HG02884 (cell line): ENCODE data around the gene BBX.
"Not testable (repeated sequence)": the region's sequence is repeated elsewhere in the genome, so short reads cannot be mapped to it uniquely, and the experiment has no call there.

Experiments
- ATAC-seq: cut with Tn5 transposase; IDR thresholded peaks from one replicate; pipeline ENCODE4 v1.9.1; 2021; ENCODE audit warnings: mild to moderate bottlenecking, moderate library complexity; ENCODE audit not compliant: unreplicated experiment

Gene BBX

GRCh38 chr3:107540857-107541256 is 18.1 kb downstream of the BBX start:
- no peak for ATAC-seq

DNA sequence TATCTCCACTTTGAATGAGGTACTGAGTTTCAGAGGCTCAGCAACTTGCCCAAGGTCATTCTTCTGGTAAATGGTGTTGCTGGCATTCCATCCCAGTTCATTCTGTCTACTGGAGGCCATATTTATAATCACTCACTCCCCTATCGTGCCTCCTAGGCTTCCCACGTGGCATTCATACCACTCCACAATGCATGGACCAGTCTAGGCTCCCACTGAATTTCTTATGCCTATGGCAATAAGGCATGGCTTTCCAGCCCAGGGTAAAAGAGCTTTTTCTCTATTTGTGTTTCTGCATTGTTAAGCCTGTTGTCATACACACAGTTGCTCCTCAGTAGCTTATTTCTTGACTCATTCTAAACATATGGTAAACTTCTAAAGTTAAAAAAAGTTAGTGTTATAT is 19.9 kb downstream of the BBX start:
- no peak for ATAC-seq

- ATAC-seq = no peak
Measured at GRCh38 chr3:107543666-107544065, 20.9 kb downstream of the BBX start.

GRCh38 chr3:107545680-107546120 is 22.9 kb downstream of the BBX start:
- no peak for ATAC-seq

- no peak for ATAC-seq
Measured at GRCh38 chr3:107548601-107549000, 25.8 kb downstream of the BBX start.

DNA sequence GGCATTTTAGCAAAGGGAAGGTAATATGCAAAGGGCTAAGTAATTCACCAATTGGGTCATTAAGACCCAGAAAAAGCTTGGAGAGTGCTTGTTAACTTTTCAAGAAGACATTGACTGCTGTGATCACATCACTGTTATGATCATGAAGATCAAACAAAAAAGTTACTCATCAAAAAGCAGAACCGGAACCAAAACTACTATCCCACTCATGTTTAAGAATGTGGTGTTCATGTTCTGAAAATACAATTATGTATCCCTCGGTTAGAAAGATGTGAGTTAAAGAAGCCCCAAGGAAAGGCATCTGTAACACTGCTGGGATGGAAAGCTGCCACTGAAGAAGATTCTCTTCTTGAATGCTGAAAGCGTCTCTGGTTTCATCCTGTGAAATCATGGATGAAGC is 32.6 kb downstream of the BBX start:
- peak; percentile 58 for ATAC-seq

DNA sequence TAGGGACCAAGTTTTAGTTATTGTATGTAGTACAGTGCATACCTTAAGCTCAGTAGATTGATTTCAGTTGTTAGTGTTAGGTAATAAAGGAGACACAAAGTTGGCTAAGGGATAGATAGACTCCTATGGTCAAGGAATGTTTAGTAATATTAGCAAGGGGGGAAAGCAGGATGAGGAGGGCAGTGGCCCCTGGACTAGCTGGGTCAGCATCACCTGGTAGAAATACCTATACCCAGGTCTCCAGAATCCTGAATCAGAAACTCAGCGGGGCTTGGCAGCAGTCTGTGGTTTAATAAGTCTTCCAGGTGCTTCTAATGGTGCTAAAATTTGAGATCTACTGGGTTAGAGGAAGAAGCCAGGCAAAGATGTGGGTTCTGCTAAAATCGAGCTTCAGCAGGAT is 35.0 kb downstream of the BBX start:
- ATAC-seq = no peak

GRCh38 chr3:107560166-107560565 is 37.4 kb downstream of the BBX start:
- ATAC-seq = no peak

DNA sequence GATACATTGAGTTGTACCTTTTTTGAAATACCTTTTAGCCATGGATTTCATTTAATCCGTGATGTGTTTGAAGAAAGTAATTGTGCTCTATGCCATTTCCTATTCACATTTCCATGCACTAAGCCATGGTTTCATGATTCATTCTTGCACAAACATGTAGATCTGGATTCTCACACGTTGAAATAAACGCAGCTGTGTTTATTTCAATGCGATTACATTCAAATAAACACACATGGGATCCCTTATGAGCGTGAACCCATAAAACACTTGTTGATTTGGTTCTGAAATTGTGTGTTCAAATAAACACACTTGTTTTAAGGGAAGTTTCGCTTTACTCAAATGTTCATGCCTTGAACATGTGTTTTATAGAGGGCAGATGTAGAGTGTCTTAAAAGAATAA is 39.2 kb downstream of the BBX start:
- ATAC-seq = no peak

DNA sequence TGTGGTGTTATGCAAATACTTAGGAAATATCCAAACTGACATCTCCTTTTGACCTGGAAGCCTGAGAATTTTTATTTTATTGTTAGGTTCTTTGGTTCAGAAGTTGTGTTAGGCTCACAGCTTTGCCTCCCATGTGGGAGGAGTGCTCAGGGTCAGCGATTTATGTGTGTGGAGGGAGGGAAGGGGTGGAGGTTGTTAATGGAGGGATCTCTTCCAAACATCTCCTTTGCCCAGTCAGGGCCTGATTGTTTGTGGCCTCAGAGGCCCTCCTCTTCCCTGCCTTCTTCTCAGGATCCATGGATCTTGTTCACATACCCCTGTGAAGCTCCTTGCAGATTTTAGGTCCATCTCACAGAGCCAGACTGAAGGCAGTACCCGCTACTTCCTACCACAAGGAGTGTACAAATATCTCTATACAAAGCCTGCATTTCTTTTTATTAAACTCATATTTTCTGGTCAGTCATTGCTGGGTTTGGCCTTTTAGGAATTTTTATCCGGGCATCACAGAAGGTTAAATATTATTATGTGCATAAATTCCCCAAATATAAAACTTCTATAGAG is 40.3 kb downstream of the BBX start:
- ATAC-seq = no peak

GRCh38 chr3:107565244-107565643 is 42.5 kb downstream of the BBX start:
- not testable (repeated sequence) for ATAC-seq

DNA sequence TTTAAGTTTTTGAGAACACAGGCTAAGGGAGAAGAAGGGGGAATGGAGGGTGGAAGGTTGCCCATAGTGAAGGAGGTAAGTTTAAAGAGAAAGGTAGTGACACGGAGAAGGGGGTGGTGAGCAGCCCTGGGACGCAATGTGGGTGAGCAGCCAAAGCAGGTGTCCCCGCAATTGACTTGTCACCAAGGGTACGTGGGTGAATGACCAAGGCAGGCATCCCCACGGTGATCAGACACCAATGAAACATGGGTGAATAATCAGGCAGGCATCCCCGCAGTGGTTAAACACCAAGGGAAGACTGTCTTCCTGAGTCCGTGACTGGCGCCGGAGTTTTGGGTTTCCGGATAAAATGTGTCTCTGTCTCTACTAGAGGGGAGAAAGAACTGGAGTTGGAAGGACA is 48.3 kb downstream of the BBX start:
- not testable (repeated sequence) for ATAC-seq

DNA sequence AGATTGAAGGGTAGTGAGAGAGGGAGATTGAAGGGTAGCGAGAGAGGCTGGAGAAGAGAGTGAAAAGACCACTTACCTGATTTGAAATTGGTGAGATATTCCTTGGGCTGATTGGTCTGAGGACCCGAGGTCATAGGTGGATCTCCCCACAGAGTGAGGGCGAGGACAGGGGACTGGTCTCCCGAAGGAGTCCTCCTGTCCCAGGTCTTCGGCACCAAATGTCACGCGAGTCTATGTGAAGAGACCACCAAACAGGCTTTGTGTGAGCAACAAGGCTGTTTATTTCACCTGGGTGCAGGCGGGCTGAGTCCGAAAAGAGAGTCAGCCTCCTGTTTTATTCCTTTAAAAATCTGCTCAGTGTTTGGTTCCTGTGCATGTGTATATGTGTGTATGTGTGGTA is 48.7 kb downstream of the BBX start:
- ATAC-seq = not testable (repeated sequence)

DNA sequence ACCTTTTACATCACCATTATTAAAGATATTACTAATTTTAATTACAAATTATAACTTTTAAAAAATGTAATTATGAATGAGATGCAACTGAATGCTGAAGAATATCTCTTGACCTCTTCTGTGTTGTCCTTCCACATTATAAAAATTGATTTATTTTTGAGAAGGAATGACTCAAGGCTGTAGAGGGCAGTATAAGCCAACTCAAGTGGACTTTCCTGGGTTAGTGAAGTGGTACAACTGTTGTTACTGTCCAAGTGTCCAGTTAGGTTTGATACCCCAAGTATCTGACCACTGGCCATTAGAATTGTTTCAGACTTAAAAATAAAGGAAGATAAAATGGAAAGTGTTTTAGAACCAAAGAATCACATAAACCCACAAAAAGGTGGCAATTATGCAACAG is 51.9 kb downstream of the BBX start:
- peak; percentile 77 for ATAC-seq

- ATAC-seq = no peak
Measured at GRCh38 chr3:107578091-107578490, 55.3 kb downstream of the BBX start.

- no peak for ATAC-seq
Measured at GRCh38 chr3:107578523-107578922, 55.8 kb downstream of the BBX start.

GRCh38 chr3:107579371-107579770 is 56.6 kb downstream of the BBX start:
- no peak for ATAC-seq

DNA sequence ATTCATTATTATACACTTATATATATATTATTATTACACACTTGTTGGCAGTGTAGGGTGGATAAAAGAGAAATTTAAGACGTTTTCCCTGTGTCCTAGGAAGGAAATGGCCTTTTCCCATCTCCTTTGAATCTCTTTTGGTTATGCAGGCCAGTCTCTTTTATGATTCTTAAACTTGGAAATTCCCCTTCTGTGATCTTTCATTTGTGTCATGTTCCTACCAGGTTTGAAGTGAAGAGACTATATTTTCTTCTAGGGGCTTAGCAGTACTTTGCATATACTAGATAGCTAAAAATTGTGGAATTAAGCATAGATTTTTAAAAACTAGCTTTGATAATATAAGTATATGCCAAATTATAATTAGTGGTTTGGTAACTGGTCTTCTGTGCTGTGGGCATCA is 58.5 kb downstream of the BBX start:
- ATAC-seq = no peak

DNA sequence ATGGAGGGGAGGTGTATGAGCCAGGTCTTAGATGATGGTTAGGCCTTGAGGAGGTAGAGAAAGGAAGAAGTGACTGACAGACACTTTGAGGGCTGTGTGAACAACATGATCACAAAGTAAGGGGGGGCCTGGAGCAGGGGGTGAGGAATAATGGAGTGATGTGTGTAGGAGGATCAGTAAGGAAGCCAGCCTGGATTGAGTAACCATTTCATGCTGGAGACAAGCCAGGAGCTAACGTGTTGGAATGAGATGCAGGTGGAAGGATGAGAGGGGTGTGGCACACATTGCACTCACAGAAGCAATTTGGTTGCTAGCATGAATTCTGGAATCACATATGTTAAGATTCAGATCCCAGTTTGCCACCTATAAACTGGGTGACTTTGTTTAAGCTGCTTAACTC is 65.5 kb downstream of the BBX start:
- no peak for ATAC-seq

GRCh38 chr3:107589454-107589853 is 66.7 kb downstream of the BBX start:
- no peak for ATAC-seq

- no peak for ATAC-seq
Measured at GRCh38 chr3:107590786-107591185, 68.0 kb downstream of the BBX start.

- ATAC-seq = no peak
Measured at GRCh38 chr3:107592073-107592472, 69.3 kb downstream of the BBX start.

DNA sequence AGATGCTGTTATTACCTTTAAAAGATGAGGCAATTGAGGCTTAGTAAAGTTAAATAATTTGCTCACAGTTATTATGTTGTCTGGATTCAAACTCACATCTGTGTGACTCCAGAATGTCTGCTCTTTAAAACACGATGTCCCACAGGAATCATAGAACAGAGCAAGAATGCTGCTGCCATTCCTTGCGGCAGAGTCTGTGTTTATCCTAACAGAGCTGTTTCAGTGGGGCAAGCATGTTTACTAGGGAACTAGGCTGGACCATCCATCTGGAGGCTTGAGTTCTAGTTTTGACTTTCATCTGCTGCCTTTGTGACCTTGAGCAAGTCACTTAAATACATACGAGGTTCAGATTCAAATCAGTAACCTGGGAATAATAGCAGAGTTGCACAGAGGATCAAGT is 72.1 kb downstream of the BBX start:
- no peak for ATAC-seq

GRCh38 chr3:107596639-107597038 is 73.9 kb downstream of the BBX start:
- no peak for ATAC-seq
